Kidney glomerular epithelial cell (primary cell): Measurements from ENCODE around the gene CHPF2.
A peak's percentile ranks its signal among the peaks of the same experiment; 100 is the strongest.

Experiments
- DNase-seq: peaks from one replicate; lab custom pipeline; 2025; lab: John Stamatoyannopoulos, UW

The CHPF2 gene

GRCh38 chr7:151246102-151246850, 14.0 kb downstream of the CHPF2 start:
- DNase-seq: no peak

GRCh38 chr7:151246851-151247580, 14.7 kb downstream of the CHPF2 start:
- DNase-seq: no peak

GRCh38 chr7:151247611-151248345, 15.5 kb downstream of the CHPF2 start:
- no peak for DNase-seq

GRCh38 chr7:151248346-151249033, 16.2 kb downstream of the CHPF2 start, which contains the start of gene SMARCD3:
Gene SMARCD3 (minus strand): TSS chr7:151248694. CDS start chr7:151248562, 132 bp downstream.
- peak; percentile 53 for DNase-seq

GRCh38 chr7:151249034-151249731, 16.9 kb downstream of the CHPF2 start:
- DNase-seq: peak; percentile 71

DNA sequence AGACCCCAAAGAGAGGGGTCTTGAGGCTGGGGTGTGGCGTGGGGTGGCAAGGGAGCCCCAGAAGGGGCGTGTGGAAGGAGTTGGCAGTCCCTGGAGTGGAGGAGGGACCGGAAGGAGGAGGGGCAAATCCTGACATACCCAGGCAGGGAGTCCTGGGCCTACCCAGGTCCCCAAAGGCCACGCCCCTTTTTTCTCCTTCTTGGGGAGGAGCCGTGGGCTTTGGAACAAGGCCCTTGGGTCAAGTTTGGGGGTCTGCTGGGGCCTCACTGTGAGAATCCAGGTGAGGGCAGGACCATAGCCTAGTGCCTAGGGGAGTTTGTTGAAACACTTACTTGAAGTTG, 17.4 kb downstream of the CHPF2 start:
- DNase-seq: peak; percentile 19

GRCh38 chr7:151250181-151251132, 18.2 kb downstream of the CHPF2 start:
- no peak for DNase-seq

DNA sequence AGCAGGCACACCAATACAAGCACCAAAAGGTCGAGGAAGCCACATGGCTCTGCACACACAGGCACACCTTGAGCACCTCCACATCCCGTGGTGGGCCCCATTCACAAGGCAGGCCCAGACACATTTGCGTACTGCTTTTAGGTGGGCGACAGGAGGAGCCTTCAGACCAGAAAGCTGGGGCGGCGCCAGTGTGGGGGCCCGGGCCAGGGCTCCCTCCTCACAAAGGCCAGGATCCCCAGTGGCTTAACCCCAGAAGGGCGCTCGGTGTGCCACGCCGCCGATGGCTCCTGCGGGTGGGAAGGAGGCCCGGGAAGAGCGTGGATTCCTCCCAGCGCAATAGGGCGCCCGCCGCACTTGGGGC, 19.0 kb downstream of the CHPF2 start:
- DNase-seq: peak; percentile 35

DNA sequence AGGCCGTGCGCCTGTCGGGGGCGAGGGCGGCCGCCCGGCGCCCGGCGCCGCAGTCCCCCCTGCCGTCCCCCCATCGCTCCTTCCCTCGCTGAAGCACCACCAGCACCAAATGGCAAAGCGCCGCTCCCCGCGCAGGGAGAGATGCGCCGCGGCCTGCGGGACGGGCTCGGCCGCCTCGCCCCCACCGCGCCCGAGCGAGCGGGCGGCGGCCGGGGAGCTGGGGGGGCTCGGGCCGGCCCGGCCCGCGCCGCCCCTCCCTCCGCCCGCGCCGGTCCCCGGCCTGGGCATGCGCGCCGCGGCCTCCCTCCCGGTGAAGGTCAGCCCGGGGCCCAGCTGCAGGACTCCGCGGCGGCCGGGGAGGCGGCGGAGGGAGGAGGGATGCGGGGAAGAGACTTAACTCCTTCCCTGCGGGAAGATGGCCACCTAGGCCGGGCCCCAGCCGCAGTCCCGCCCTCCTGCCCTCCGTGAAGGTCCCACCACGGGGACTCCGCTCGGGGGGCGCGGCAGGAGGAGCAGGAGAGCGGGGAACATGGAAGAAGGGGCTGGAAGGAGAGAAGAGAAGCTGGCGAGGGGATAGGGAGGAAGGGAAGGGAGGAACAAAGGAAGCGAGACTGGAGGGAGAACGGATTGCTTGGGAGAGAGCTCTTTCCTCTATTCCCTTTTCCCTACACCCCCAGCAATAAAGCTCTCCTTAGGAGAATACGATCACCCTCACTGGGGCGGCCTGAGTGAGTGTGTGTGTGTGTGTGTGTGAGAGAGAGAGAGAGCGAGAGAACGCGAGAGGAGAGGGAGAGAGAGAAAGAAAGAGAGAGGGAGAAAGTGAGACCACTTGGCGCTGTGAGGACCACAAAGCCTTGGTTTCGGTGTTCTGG, 19.6 kb downstream of the CHPF2 start:
- DNase-seq: peak; percentile 26

DNA sequence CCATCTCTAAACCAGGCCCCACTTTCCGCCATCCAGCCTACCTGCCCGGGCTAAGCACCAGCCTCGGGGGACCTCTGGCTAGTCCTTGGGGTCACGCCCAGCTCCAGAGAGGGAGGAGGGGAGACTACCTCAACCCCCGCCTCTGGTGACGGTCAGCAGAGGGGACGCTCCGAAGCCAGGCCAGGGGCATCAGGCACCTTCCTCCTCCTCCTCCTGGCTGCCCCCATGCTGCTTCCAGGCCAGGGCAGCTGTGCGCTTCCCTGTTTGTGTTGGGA, 20.2 kb downstream of the CHPF2 start:
- DNase-seq: no peak

DNA sequence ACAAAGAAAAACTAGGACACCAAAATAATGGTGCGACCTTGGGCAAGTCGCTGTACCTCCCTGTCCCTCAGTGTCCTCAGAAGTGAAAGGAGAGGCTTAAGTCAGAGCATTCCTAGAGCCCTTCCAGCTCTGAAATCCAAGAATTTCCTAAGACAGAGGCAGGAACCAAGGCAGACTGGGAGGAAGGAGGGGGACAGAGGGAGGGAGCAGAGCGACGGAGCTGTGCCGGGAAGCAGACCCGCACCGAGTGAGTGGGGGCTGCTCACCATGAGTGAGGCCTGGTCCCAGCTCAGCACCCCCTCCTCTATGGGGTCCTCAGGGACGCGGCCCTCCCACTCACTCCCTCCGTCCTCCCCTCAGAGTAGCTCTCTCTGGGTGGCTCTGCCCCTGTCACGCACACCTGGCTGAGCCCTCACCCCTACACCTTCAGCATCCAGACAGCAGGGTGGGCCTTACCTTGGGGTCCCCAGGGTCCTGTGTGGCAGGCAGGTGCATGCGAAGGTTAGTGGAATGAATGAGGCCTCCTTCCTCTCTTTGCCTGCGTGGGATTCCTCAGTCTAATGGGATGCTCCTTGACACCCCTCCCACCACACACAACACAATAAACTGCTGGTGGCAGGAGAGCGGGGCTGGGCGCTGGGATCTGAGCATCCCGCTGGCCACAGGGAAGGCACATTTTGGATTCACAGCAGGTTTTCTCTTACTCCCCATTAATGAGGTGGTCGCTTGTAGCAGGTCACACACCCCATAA, 20.9 kb downstream of the CHPF2 start:
- no peak for DNase-seq

DNA sequence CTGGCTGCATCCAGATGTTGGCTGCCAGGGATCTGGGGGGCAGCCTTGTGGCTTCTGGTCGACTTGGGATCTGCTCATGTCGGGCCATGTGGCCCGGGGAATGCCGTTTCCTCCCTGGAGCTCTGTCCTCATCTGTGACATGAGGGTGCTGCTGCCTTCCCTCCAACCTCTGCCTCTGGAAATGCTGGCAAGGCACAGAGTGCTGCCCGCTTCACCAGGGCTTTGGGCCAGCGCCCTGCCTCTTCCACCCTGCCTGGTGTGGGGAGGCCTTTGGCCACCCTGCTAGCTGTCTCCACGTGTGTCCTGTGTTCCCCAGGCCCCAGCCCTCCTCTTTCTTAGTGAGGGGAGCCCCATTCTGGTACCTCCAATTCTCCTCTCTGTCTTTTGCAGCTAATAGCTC, 22.0 kb downstream of the CHPF2 start:
- DNase-seq: no peak

- no peak for DNase-seq
Observed at GRCh38 chr7:151254851-151255250, 22.6 kb downstream of the CHPF2 start.

- DNase-seq: no peak
Observed at GRCh38 chr7:151255390-151255789, 23.1 kb downstream of the CHPF2 start.

DNA sequence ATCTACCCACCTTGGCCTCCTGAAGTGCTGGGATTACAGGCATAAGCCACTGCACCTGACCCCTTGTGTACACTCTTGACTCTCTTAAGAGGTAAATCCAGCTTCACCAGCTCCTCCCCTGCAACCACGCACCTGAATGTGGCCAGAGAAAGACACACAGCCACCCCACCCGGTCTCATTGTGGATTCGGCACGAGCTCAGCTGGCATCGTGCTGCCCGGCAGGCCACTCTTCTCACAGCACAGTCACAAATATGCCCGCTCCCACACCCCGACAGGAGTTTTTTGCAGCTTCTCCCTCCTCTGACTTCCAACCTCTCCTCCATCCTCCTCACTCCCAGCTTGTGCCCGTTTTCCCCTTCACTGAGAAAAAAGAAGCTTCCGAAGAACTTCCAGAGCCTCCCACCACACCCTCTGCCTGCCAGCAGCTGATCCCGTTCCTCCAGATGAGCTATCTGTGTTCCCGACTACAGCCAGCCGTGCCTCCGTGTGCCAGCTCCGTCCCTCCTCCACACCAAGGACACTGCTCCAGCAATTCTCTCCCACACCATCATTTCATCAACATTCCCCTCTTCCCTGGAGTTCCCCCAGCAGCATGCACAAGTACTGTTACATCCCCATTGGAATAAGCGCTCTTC, 24.2 kb downstream of the CHPF2 start:
- DNase-seq: peak; percentile 35

GRCh38 chr7:151257990-151258389, 25.7 kb downstream of the CHPF2 start:
- no peak for DNase-seq

- DNase-seq: no peak
Observed at GRCh38 chr7:151260471-151260870, 28.2 kb downstream of the CHPF2 start.

- DNase-seq: no peak
Observed at GRCh38 chr7:151260883-151261282, 28.6 kb downstream of the CHPF2 start.

- no peak for DNase-seq
Observed at GRCh38 chr7:151261529-151261928, 29.2 kb downstream of the CHPF2 start.
